Tibial nerve (tissue), 4 donors: ENCODE data around the gene DOC2A. TPM values are rescaled to one million over a fixed set of nuclear protein-coding genes. Genes with fewer than 3 reads are reported as not detected.

Experiments
- DNase-seq, 2 donors: peaks; one replicate each; pipeline ENCODE4 v3.0.0-alpha.2; 2019; ENCODE audit warnings: low spot score in 2 of 2
- H3K27ac ChIP-seq, 4 donors: fragments of 200-600 bp; sonication (generic) in 3 of 4; one replicate each; pipeline ENCODE4 v1.5.1; 2017 to 2019; ENCODE audit warnings: mild to moderate bottlenecking in 1 of 4
- H3K27me3 ChIP-seq, 2 donors: fragments of 200-600 bp; sonication (generic) in 1 of 2; one replicate each; pipeline versions ENCODE4 v1.5.1 to v1.6.0; 2017 to 2019
- H3K36me3 ChIP-seq, 3 donors: fragments of 200-600 bp; sonication (generic); one replicate each; pipeline ENCODE4 v1.5.1; 2018 to 2019
- H3K4me1 ChIP-seq, 4 donors: fragments of 200-600 bp; sonication (generic) in 3 of 4; one replicate each; pipeline ENCODE4 v1.5.1; 2017 to 2019
- H3K4me3 ChIP-seq, 4 donors: fragments of 200-600 bp; sonication (generic) in 3 of 4; one replicate each; pipeline ENCODE4 v1.5.1; 2017 to 2019; ENCODE audit warnings: mild to moderate bottlenecking in 1 of 4, moderate library complexity in 1 of 4
- H3K9me3 ChIP-seq, 4 donors: fragments of 200-600 bp; sonication (generic) in 3 of 4; one replicate each; pipeline ENCODE4 v1.5.1; 2017 to 2019
- CTCF ChIP-seq, 5 experiments: fragments of 200-600 bp in 3 of 5; fragments of 450-650 bp in 2 of 5; sonication (generic) in 3 of 5; IDR thresholded peaks; one replicate each; pipeline ENCODE4 v1.5.1; 2016 to 2019; ENCODE audit warnings: antibody characterized with exemption in 5 of 5, mild to moderate bottlenecking in 3 of 5, moderate library complexity in 2 of 5
- EP300 ChIP-seq, 2 donors: sonication (generic); formaldehyde crosslinking; IDR thresholded peaks; one replicate each; pipeline ENCODE4 v1.6.1; 2017; ENCODE audit warnings: antibody characterized with exemption in 2 of 2, mild to moderate bottlenecking in 1 of 2
- POLR2A ChIP-seq, 2 donors: fragments of 450-650 bp; IDR thresholded peaks; one replicate each; pipeline ENCODE4 v1.6.1; 2017; ENCODE audit warnings: antibody characterized with exemption in 2 of 2, mild to moderate bottlenecking in 2 of 2, moderate library complexity in 2 of 2
- WGBS, 2 donors: methylation state at CpG; one replicate each; pipeline ENCODE4 v1.1.5; 2018; 5-methylcytosine and 5-hydroxymethylcytosine counted together
- total RNA-seq, 4 donors: library from RNA; depleted of rRNA; stranded (reverse); fragments of >200 nt; gene quantifications; one replicate each; pipeline ENCODE4 v1.1.0, GENCODE V29; 2016

The DOC2A gene
- 1 to 10 TPM in 2 of 4 donors, under 1 TPM in 2; 0.44 to 4.2 (median 1.7) TPM for total RNA-seq

DNA sequence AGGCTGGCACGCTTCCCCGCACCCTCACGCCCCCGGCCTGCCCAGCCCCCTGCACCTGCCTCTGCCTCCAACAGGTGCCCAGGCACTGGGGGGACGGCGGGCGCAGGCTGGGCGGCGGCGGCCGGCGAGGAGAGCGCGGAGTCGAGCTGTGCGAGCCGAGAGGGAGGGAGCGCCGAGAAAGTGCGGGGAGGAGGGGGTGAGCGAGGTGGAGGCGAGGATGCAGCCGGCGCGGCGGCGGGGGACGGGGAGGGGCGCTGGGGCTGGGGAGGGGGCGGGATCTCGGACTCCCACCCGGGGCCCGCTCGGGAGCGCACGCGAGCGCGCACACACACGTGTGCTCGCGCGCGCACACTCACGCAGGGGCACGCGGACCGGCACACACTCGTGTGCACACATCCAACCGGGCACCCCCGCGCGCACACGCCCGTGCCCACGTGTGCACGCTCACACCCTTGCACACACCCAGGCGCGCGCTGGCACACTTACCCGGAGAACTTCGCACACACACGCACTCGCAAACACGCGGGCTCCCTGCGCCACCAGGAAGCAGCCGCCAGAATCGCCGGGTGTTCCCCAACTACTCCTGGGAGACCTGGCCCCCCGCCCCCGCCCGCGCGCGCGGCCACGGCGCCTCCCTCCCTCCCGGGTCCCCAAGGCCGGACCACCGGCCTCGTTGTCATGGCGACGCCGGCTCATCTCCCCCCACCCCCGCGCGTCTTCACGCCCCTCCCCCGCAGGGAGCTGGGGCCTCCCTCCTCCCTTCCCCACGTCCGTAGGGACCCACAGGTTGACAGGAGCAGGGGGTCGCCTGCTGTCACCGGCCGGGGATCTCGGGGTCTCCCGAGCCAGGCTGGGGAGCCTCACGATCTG is at the start of gene DOC2A:
DOC2A (minus strand) TSS at position 184 of the 870 bp plus-strand sequence. CDS start 805 bp downstream, outside the sequence.
- DNase-seq: no peak
- peaks cover 0 to 9% (median 0%) of the 10 kb centered on the region in 3 donors for H3K36me3 ChIP-seq
- H3K27ac ChIP-seq: no peak within 1 kb of the TSS
- no peaks in the 10 kb centered on the region for H3K9me3 ChIP-seq
- H3K4me3 ChIP-seq: peak within 1 kb of the TSS; percentile 6 to 47 (median 32)
- H3K27me3 ChIP-seq: peaks cover 0 to 41% of the 10 kb centered on the region in 2 donors
- whole genome bisulfite sequencing, 2 donors: 1% methylated on average over 55 of the region's 99 CpGs
- H3K4me1 ChIP-seq: peaks cover 0 to 25% (median 12%) of the 10 kb centered on the region in 4 donors
- TF ChIP-seq EP300 (IDR thresholded peaks at IDR 0.05): no peak
- TF ChIP-seq POLR2A (IDR thresholded peaks at IDR 0.05): no peak
- no peak for TF ChIP-seq CTCF (IDR thresholded peaks at IDR 0.05)

GRCh38 chr16:30060346-30060745 is 49.5 kb upstream of the DOC2A start:
- TF ChIP-seq EP300 (IDR thresholded peaks at IDR 0.05): no peak
- TF ChIP-seq CTCF (IDR thresholded peaks at IDR 0.05): no peak
- no peak for TF ChIP-seq POLR2A (IDR thresholded peaks at IDR 0.05)
- no peak overlapping the region for H3K4me3 ChIP-seq
- no peaks in the 10 kb centered on the region for H3K9me3 ChIP-seq
- 63 to 82% methylated on average over 4 of the region's 4 CpGs for WGBS, 2 donors
- no peak overlapping the region for H3K27ac ChIP-seq
- no peaks in the 10 kb centered on the region for H3K36me3 ChIP-seq
- no peaks in the 10 kb centered on the region for H3K27me3 ChIP-seq
- DNase-seq: no peak
- peaks cover 5 to 21% (median 9%) of the 10 kb centered on the region in 4 donors for H3K4me1 ChIP-seq

GRCh38 chr16:30054959-30055553 is 44.2 kb upstream of the DOC2A start:
- H3K27ac ChIP-seq: no peak overlapping the region
- peaks cover 0 to 26% (median 13%) of the 10 kb centered on the region in 4 donors for H3K4me1 ChIP-seq
- WGBS, 2 donors: 39 to 40% methylated on average over 10 of the region's 10 CpGs
- no peak for DNase-seq
- H3K4me3 ChIP-seq: no peak overlapping the region
- H3K36me3 ChIP-seq: no peaks in the 10 kb centered on the region
- no peaks in the 10 kb centered on the region for H3K9me3 ChIP-seq
- no peak for TF ChIP-seq POLR2A (IDR thresholded peaks at IDR 0.05)
- TF ChIP-seq CTCF (IDR thresholded peaks at IDR 0.05): peak in 1 of 5 experiments; percentile 24
- no peak for TF ChIP-seq EP300 (IDR thresholded peaks at IDR 0.05)
- no peaks in the 10 kb centered on the region for H3K27me3 ChIP-seq

GRCh38 chr16:30054451-30054850 is 43.6 kb upstream of the DOC2A start:
- Histone ChIP-seq H3K4me1 (peaks cover 0 to 26% (median 13%) of the 10 kb centered on the region in 4 donors), H3K9me3 (no peaks in the 10 kb centered on the region), H3K27ac (no peak overlapping the region), H3K4me3 (no peak overlapping the region), H3K36me3 (no peaks in the 10 kb centered on the region), H3K27me3 (no peaks in the 10 kb centered on the region)
- DNase-seq: no peak
- TF ChIP-seq EP300 (IDR thresholded peaks at IDR 0.05): no peak
- no peak for TF ChIP-seq CTCF (IDR thresholded peaks at IDR 0.05)
- TF ChIP-seq POLR2A (IDR thresholded peaks at IDR 0.05): no peak
- WGBS, 2 donors: 68 to 76% methylated on average over 8 of the region's 8 CpGs
